HCT116 (cell line): Measurements from ENCODE around the gene SHOC2. TPM values are rescaled to one million over a fixed set of nuclear protein-coding genes. Genes with fewer than 3 reads are reported as not detected.

Source experiments
- ATAC-seq: fragments of 200-7000 bp; cut with Tn5 transposase; 2 replicates; pipeline ENCODE4 v1.9.1; 2020; ENCODE audit warnings: mild to moderate bottlenecking, moderate library complexity
- BruUV-seq: library from RNA; stranded (reverse); fragments of 400-500 nt; replicated peaks from 2 replicates; lab custom pipeline; 2021; lab: Mats Ljungman, UMichigan
- CTCF ChIA-PET: fragments of 300-600 bp; sonication (Branson Sonifier 250); formaldehyde crosslinking; loops from one replicate; lab custom pipeline; 2021; ENCODE audit warnings: antibody characterized with exemption; lab: Charles Lee
- POLR2A ChIA-PET: fragments of 300-600, 350-600 bp; sonication (Branson Sonifier 250); formaldehyde crosslinking; loops from one replicate; lab custom pipeline; 2021; ENCODE audit warnings: antibody characterized with exemption; lab: Charles Lee
- RAD21 ChIA-PET, 2 experiments: fragments of 300-600 bp; sonication (Branson Sonifier 250); formaldehyde crosslinking; loops; one replicate each; lab custom pipeline; 2023; ENCODE audit warnings: low total read pairs in 2 of 2; ENCODE audit not compliant: uncharacterized antibody in 2 of 2, unreplicated experiment in 2 of 2, low non-redundant PET in 1 of 2; lab: Charles Lee
- DNase-seq: peaks from one replicate; pipeline ENCODE4 v3.0.0-alpha.2; 2010; ENCODE audit warnings: low read depth, low spot score
- H2AFZ ChIP-seq: fragments of 200-600 bp; shearing (Covaris generic), sonication (generic); 2 replicates; pipeline ENCODE4 v1.6.1; 2017; ENCODE audit warnings: low read depth, mixed run types, mixed read lengths, antibody characterized with exemption, low read length; ENCODE audit not compliant: poor library complexity, severe bottlenecking
- H3K27ac ChIP-seq: 2 replicates; pipeline ENCODE4 v1.5.1; 2012; ENCODE audit warnings: low read depth, low read length
- H3K27me3 ChIP-seq: fragments of 200-600 bp; sonication (generic); 2 replicates; pipeline ENCODE4 v1.6.1; 2016; ENCODE audit warnings: mixed run types, low read length, mixed read lengths; ENCODE audit not compliant: insufficient read depth
- H3K36me3 ChIP-seq, 2 experiments: fragments of 200-500 bp in 1 of 2; fragments of 200-600 bp in 1 of 2; sonication (Bioruptor generic) in 1 of 2; sonication (generic) in 1 of 2; 2 replicates each; pipeline versions ENCODE4 v1.5.1 to v1.6.1; 2014 to 2016; ENCODE audit warnings: low read length in 2 of 2, inconsistent platforms in 1 of 2, mixed read lengths in 1 of 2, mixed run types in 1 of 2; ENCODE audit not compliant: insufficient read depth in 2 of 2, control insufficient read depth in 1 of 2
- H3K4me1 ChIP-seq, 2 experiments: fragments of 200-600 bp in 1 of 2; sonication (generic) in 1 of 2; 2 replicates each; pipeline versions ENCODE4 v1.5.1 to v1.6.1; 2012 to 2017; ENCODE audit warnings: low read length in 2 of 2, inconsistent platforms in 1 of 2, mild to moderate bottlenecking in 1 of 2, mixed read lengths in 1 of 2, mixed run types in 1 of 2, moderate library complexity in 1 of 2; ENCODE audit not compliant: insufficient read depth in 2 of 2, control insufficient read depth in 1 of 2
- H3K4me2 ChIP-seq: fragments of 200-600 bp; sonication (generic); 2 replicates; pipeline ENCODE4 v1.6.1; 2017; ENCODE audit warnings: mixed run types, low read length, mixed read lengths
- H3K4me3 ChIP-seq, 2 experiments: fragments of 200-600 bp in 1 of 2; sonication (generic) in 1 of 2; replicated peaks in 1 of 2; 2 replicates each; pipeline ENCODE4 v1.5.1; 2011 to 2016; ENCODE audit warnings: low read length in 2 of 2, control low read depth in 1 of 2, low read depth in 1 of 2, mild to moderate bottlenecking in 1 of 2, mixed read lengths in 1 of 2, mixed run types in 1 of 2
- H3K79me2 ChIP-seq: fragments of 200-600 bp; sonication (generic); 2 replicates; pipeline ENCODE4 v1.6.1; 2017; ENCODE audit warnings: mild to moderate bottlenecking, mixed run types, low read length, moderate library complexity, mixed read lengths; ENCODE audit not compliant: insufficient read depth
- H3K9ac ChIP-seq: fragments of 200-600 bp; sonication (generic); 2 replicates; pipeline ENCODE4 v1.6.1; 2016; ENCODE audit warnings: low read length, mixed read lengths
- H3K9me2 ChIP-seq: fragments of 200-600 bp; sonication (generic), shearing (Covaris generic); 2 replicates; pipeline ENCODE4 v1.6.1; 2017; ENCODE audit warnings: mixed run types, mild to moderate bottlenecking, moderate library complexity; ENCODE audit not compliant: insufficient read depth
- H3K9me3 ChIP-seq, 2 experiments: fragments of 200-500 bp in 1 of 2; fragments of 200-600 bp in 1 of 2; sonication (Bioruptor generic) in 1 of 2; sonication (generic) in 1 of 2; 2 replicates each; pipeline ENCODE4 v1.6.1; 2014 to 2017; ENCODE audit warnings: low read length in 2 of 2, mixed read lengths in 2 of 2, inconsistent platforms in 1 of 2, low read depth in 1 of 2, mild to moderate bottlenecking in 1 of 2, mixed run types in 1 of 2, moderate library complexity in 1 of 2; ENCODE audit not compliant: control insufficient read depth in 1 of 2, insufficient read depth in 1 of 2
- H4K20me1 ChIP-seq: fragments of 200-600 bp; sonication (generic), shearing (Covaris generic); 2 replicates; pipeline ENCODE4 v1.6.1; 2017; ENCODE audit warnings: mixed run types, mild to moderate bottlenecking, moderate library complexity; ENCODE audit not compliant: insufficient read depth
- CBX3 ChIP-seq: IDR thresholded peaks from 2 replicates; pipeline ENCODE4 v1.6.1; 2012; ENCODE audit warnings: low read depth
- EGR1 ChIP-seq: IDR thresholded peaks from 2 replicates; pipeline ENCODE4 v1.6.1; 2012; ENCODE audit warnings: low read depth
- EZH2 ChIP-seq: fragments of 200-600 bp; sonication (generic); IDR thresholded peaks from 2 replicates; pipeline ENCODE4 v1.6.1; 2017; ENCODE audit warnings: antibody characterized with exemption, mixed run types
- EZH2phosphoT487 ChIP-seq: fragments of 200-600 bp; IDR thresholded peaks from 2 replicates; pipeline ENCODE4 v1.6.1; 2018; ENCODE audit warnings: antibody characterized with exemption, borderline replicate concordance
- FOSL1 ChIP-seq: IDR thresholded peaks from 2 replicates; pipeline ENCODE4 v1.6.1; 2012; ENCODE audit warnings: low read depth
- JUND ChIP-seq: IDR thresholded peaks from 2 replicates; pipeline ENCODE4 v1.6.1; 2012
- MAX ChIP-seq: IDR thresholded peaks from 2 replicates; pipeline ENCODE4 v1.6.1; 2012
- POLR2A ChIP-seq: IDR thresholded peaks from 2 replicates; pipeline ENCODE4 v1.7.0; 2011; ENCODE audit warnings: borderline replicate concordance; ENCODE audit not compliant: insufficient read depth, insufficient read length; ENCODE audit errors: extremely low read depth
- POLR2AphosphoS5 ChIP-seq: IDR thresholded peaks from 2 replicates; pipeline ENCODE4 v1.6.1; 2011; ENCODE audit warnings: mild to moderate bottlenecking, low read depth, low read length, moderate library complexity
- RAD21 ChIP-seq: IDR thresholded peaks from 2 replicates; pipeline ENCODE4 v1.6.1; 2012; ENCODE audit warnings: low read depth, mild to moderate bottlenecking
- SRF ChIP-seq: IDR thresholded peaks from 2 replicates; pipeline ENCODE4 v1.6.1; 2012; ENCODE audit warnings: low read depth
- ZFX ChIP-seq: fragments of 450-650 bp; IDR thresholded peaks from 2 replicates; pipeline ENCODE4 v1.6.1; 2017
- ZNF274 ChIP-seq: fragments of 200-500 bp; sonication (Bioruptor generic); IDR thresholded peaks from 2 replicates; pipeline ENCODE4 v1.6.1; 2014; ENCODE audit warnings: mild to moderate bottlenecking, low read depth, low read length, inconsistent platforms
- intact Hi-C: fragments of 100-400 bp; cut with micrococcal nuclease; formaldehyde crosslinking; loops from 2 replicates; pipeline ENCODE4 v1.10.0; 2022
- total RNA-seq: library from RNA; stranded (reverse); gene quantifications from one replicate; pipeline ENCODE4 v1.2.1, GENCODE V29; 2021; ENCODE audit not compliant: unreplicated experiment
- TF ChIP-seq, protein P1 (sequence below): IDR thresholded peaks from 2 replicates; pipeline ENCODE4 v1.6.1; 2011; ENCODE audit warnings: mild to moderate bottlenecking, low read length, moderate library complexity; ENCODE audit not compliant: insufficient replicate concordance; ENCODE audit errors: extremely low read depth
- TF ChIP-seq, protein P2 (sequence below), 3 experiments: fragments of 200-600 bp in 1 of 3; sonication (generic) in 1 of 3; IDR thresholded peaks in 2 of 3; conservative IDR thresholded peaks in 1 of 3; 2 replicates each; pipeline ENCODE4 v1.5.1; 2012 to 2017; ENCODE audit warnings: low read depth in 2 of 3, low read length in 2 of 3, antibody characterized with exemption in 1 of 3, borderline replicate concordance in 1 of 3, control low read depth in 1 of 3, mild to moderate bottlenecking in 1 of 3, mixed read lengths in 1 of 3, mixed run types in 1 of 3, moderate library complexity in 1 of 3; ENCODE audit not compliant: insufficient read depth in 1 of 3

SHOC2 gene
- total RNA-seq, 1 experiment from 2014 or later = 39.5 TPM

- TF ChIP-seq, protein P1, sequence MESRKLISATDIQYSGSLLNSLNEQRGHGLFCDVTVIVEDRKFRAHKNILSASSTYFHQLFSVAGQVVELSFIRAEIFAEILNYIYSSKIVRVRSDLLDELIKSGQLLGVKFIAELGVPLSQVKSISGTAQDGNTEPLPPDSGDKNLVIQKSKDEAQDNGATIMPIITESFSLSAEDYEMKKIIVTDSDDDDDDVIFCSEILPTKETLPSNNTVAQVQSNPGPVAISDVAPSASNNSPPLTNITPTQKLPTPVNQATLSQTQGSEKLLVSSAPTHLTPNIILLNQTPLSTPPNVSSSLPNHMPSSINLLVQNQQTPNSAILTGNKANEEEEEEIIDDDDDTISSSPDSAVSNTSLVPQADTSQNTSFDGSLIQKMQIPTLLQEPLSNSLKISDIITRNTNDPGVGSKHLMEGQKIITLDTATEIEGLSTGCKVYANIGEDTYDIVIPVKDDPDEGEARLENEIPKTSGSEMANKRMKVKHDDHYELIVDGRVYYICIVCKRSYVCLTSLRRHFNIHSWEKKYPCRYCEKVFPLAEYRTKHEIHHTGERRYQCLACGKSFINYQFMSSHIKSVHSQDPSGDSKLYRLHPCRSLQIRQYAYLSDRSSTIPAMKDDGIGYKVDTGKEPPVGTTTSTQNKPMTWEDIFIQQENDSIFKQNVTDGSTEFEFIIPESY = no peak
- TF ChIP-seq CBX3 (peak; percentile 56; the same call in 1 of the 2 replicates), ZNF274 (no peak), SRF (no peak), JUND (no peak)
- TF ChIP-seq, all 23 proteins: peak for 9
Measured at GRCh38 chr10:110872145-110872983, 47.0 kb upstream of the SHOC2 start (continued).

- intact Hi-C loops = no loop called here
- CTCF ChIA-PET = no interaction called here
- ATAC-seq (no peak), DNase-seq (no peak)
- Histone ChIP-seq H3K4me3 (peak overlapping the region; percentile 65 to 67), H3K27ac (peak overlapping the region; percentile 60; the same call in 1 of the 2 replicates), H3K4me2 (peak overlapping the region; percentile 88), H3K79me2 (no peaks in the 10 kb centered on the region), H3K9me3 (no peaks in the 10 kb centered on the region), H4K20me1 (no peaks in the 10 kb centered on the region), H3K36me3 (0 out of 4 replicates have a peak, but pooled peaks cover 0 to 2% of the 10 kb centered on the region in 2 experiments), H3K27me3 (no peaks in the 10 kb centered on the region), H3K9ac (peak overlapping the region; percentile 68), H2AFZ (peak overlapping the region; percentile 33), H3K9me2 (no peaks in the 10 kb centered on the region), H3K4me1 (peaks cover 14 to 20% of the 10 kb centered on the region in 2 experiments; a peak in 3 of 4 replicates)
- RAD21 ChIA-PET = no interaction called here
- BruUV-seq = TSS peak; percentile 61
- TF ChIP-seq RAD21 = no peak
- no peak for TF ChIP-seq EZH2phosphoT487
- TF ChIP-seq EZH2 = no peak
- no peak for TF ChIP-seq POLR2A
- no peak for TF ChIP-seq JUND
- TF ChIP-seq, protein P1 = no peak
- no peak for TF ChIP-seq FOSL1
- no peak for TF ChIP-seq POLR2AphosphoS5
- TF ChIP-seq, protein P2, sequence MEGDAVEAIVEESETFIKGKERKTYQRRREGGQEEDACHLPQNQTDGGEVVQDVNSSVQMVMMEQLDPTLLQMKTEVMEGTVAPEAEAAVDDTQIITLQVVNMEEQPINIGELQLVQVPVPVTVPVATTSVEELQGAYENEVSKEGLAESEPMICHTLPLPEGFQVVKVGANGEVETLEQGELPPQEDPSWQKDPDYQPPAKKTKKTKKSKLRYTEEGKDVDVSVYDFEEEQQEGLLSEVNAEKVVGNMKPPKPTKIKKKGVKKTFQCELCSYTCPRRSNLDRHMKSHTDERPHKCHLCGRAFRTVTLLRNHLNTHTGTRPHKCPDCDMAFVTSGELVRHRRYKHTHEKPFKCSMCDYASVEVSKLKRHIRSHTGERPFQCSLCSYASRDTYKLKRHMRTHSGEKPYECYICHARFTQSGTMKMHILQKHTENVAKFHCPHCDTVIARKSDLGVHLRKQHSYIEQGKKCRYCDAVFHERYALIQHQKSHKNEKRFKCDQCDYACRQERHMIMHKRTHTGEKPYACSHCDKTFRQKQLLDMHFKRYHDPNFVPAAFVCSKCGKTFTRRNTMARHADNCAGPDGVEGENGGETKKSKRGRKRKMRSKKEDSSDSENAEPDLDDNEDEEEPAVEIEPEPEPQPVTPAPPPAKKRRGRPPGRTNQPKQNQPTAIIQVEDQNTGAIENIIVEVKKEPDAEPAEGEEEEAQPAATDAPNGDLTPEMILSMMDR (IDR thresholded peaks at IDR 0.05 in 2 of 3, conservative IDR thresholded peaks at IDR 0.05 in 1 of 3; ENCODE audit: borderline replicate concordance in 1 of 3, insufficient read depth in 1 of 3, low read depth in 2 of 3, low read length in 2 of 3) = no peak
- no peak for TF ChIP-seq MAX
- no peak for TF ChIP-seq CBX3
- TF ChIP-seq ZFX = no peak
- no peak for TF ChIP-seq EGR1
- POLR2A ChIA-PET = no interaction called here
Measured at GRCh38 chr10:110872984-110873923, 46.1 kb upstream of the SHOC2 start.
